Measurements from ENCODE around the gene AUTS2.

Gene AUTS2

DNA sequence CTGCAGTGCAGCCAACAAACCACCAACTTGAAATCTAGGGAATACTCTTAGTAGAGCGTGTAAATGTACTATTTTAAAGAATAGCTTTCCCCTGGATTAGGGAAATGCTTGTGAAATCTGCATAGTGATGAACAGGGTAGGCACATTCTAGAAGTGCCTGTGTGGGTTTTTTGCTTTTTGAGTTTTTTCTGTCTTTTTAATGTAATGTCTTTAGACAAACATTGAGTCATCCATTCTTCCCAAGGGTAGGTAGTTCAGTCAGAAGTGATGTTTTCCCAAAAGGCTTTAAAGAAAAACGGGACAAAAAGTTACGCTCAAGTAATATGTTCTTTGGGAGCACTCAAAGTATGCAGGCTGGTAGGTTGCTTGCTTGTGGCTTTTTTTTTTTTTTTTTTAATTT is 130.0 kb downstream of the AUTS2 start:
- no peaks in the 10 kb centered on the region for H3K27me3 ChIP-seq (ENCODE audit: insufficient read depth, low read length, poor library complexity, severe bottlenecking)
- H3K4me3 ChIP-seq (ENCODE audit: low read length, poor library complexity, severe bottlenecking), result no peak overlapping the region
- H4K20me1 ChIP-seq (ENCODE audit: insufficient read depth, low read length, poor library complexity, severe bottlenecking), result peaks cover 2% of the 10 kb centered on the region
- H3K9me3 ChIP-seq (ENCODE audit: insufficient read depth, low read depth, low read length), result no peaks in the 10 kb centered on the region
- no peaks in the 10 kb centered on the region for H3K9me2 ChIP-seq (replicated peaks; ENCODE audit: low read depth, low read length)
- no peaks in the 10 kb centered on the region for H3K36me3 ChIP-seq (ENCODE audit: insufficient read depth, low read length)
- H3F3A ChIP-seq (ENCODE audit: low read depth), result no peaks in the 10 kb centered on the region
- no peaks in the 10 kb centered on the region for H3K4me1 ChIP-seq (ENCODE audit: insufficient read depth, low read length, poor library complexity, severe bottlenecking)
- no peak overlapping the region for H3K9ac ChIP-seq (ENCODE audit: low read depth, low read length, poor library complexity, severe bottlenecking)
- no peak for TF ChIP-seq EZH2phosphoT487 (IDR thresholded peaks at IDR 0.05; ENCODE audit: borderline replicate concordance)
- TF ChIP-seq, protein P1, sequence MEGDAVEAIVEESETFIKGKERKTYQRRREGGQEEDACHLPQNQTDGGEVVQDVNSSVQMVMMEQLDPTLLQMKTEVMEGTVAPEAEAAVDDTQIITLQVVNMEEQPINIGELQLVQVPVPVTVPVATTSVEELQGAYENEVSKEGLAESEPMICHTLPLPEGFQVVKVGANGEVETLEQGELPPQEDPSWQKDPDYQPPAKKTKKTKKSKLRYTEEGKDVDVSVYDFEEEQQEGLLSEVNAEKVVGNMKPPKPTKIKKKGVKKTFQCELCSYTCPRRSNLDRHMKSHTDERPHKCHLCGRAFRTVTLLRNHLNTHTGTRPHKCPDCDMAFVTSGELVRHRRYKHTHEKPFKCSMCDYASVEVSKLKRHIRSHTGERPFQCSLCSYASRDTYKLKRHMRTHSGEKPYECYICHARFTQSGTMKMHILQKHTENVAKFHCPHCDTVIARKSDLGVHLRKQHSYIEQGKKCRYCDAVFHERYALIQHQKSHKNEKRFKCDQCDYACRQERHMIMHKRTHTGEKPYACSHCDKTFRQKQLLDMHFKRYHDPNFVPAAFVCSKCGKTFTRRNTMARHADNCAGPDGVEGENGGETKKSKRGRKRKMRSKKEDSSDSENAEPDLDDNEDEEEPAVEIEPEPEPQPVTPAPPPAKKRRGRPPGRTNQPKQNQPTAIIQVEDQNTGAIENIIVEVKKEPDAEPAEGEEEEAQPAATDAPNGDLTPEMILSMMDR (conservative IDR thresholded peaks at IDR 0.05; ENCODE audit: low read length), result no peak
- peaks cover 82% of the 10 kb centered on the region for H3K79me2 ChIP-seq (ENCODE audit: insufficient read depth, low read length)
- H2AFZ ChIP-seq (ENCODE audit: low read length), result no peak overlapping the region
- H3K4me2 ChIP-seq (ENCODE audit: low read depth, low read length, poor library complexity, severe bottlenecking), result no peak overlapping the region

DNA sequence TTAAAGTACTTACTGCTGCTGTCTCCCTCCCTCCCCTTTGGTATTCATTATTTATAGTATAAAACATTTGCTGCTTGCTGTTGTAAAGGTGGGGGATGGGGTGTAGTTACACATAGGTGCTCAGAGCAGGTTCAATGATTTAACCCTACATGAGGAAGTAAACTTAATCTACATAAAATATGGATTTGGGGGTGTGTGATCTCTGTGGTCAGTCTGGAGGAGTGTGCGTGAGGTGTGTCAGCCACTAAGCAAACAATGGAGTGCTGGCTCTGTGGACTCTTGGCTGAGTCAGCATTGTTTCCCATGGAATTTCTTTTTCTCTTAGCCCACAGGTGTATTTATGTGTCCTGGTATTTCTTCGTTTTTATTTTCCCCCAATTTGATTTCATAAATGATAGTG is 133.9 kb downstream of the AUTS2 start:
- TF ChIP-seq, protein P1 (conservative IDR thresholded peaks at IDR 0.05; ENCODE audit: low read length), result no peak
- TF ChIP-seq EZH2phosphoT487 (IDR thresholded peaks at IDR 0.05; ENCODE audit: borderline replicate concordance), result no peak
- no peak overlapping the region for H3K9ac ChIP-seq (ENCODE audit: low read depth, low read length, poor library complexity, severe bottlenecking)
- peaks cover 17% of the 10 kb centered on the region for H3K4me1 ChIP-seq (ENCODE audit: insufficient read depth, low read length, poor library complexity, severe bottlenecking)
- H4K20me1 ChIP-seq (ENCODE audit: insufficient read depth, low read length, poor library complexity, severe bottlenecking), result peaks cover 9% of the 10 kb centered on the region
- no peaks in the 10 kb centered on the region for H3F3A ChIP-seq (ENCODE audit: low read depth)
- H3K4me3 ChIP-seq (ENCODE audit: low read length, poor library complexity, severe bottlenecking), result no peak overlapping the region
- no peak overlapping the region for H2AFZ ChIP-seq (ENCODE audit: low read length)
- no peaks in the 10 kb centered on the region for H3K9me3 ChIP-seq (ENCODE audit: insufficient read depth, low read depth, low read length)
- H3K27me3 ChIP-seq (ENCODE audit: insufficient read depth, low read length, poor library complexity, severe bottlenecking), result no peaks in the 10 kb centered on the region
- no peak overlapping the region for H3K4me2 ChIP-seq (ENCODE audit: low read depth, low read length, poor library complexity, severe bottlenecking)
- no peaks in the 10 kb centered on the region for H3K9me2 ChIP-seq (replicated peaks; ENCODE audit: low read depth, low read length)
- H3K36me3 ChIP-seq (ENCODE audit: insufficient read depth, low read length), result no peaks in the 10 kb centered on the region
- H3K79me2 ChIP-seq (ENCODE audit: insufficient read depth, low read length), result peaks cover 81% of the 10 kb centered on the region

DNA sequence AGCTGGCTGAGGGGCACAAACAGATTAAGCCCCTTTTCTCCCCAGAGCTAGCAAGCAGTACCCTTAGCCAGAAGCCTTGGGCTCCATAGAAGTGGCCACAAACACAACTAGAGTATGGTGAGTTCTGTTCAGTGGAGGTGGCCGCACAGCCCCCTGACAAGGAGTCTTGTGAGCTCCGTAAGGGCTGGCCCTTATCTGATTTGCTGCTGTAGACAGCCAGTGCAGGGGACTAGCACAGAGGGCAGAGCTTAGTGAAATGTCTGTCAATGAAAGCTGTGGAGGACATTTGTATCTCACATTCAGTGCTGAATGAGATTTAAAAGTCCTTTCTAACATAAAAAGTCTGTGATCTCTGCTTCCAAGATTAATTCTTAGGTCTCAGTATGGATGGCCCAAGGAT is 137.3 kb downstream of the AUTS2 start:
- Histone ChIP-seq H4K20me1 (ENCODE audit: insufficient read depth, low read length, poor library complexity, severe bottlenecking) (peaks cover 29% of the 10 kb centered on the region), H3K9me3 (ENCODE audit: insufficient read depth, low read depth, low read length) (no peaks in the 10 kb centered on the region), H3K4me3 (ENCODE audit: low read length, poor library complexity, severe bottlenecking) (no peak overlapping the region), H3K4me1 (ENCODE audit: insufficient read depth, low read length, poor library complexity, severe bottlenecking) (peaks cover 45% of the 10 kb centered on the region), H3K4me2 (ENCODE audit: low read depth, low read length, poor library complexity, severe bottlenecking) (no peak overlapping the region), H3K9ac (ENCODE audit: low read depth, low read length, poor library complexity, severe bottlenecking) (no peak overlapping the region), H2AFZ (ENCODE audit: low read length) (no peak overlapping the region), H3K79me2 (ENCODE audit: insufficient read depth, low read length) (peaks cover 89% of the 10 kb centered on the region), H3K27me3 (ENCODE audit: insufficient read depth, low read length, poor library complexity, severe bottlenecking) (no peaks in the 10 kb centered on the region), H3K36me3 (ENCODE audit: insufficient read depth, low read length) (no peaks in the 10 kb centered on the region), H3F3A (ENCODE audit: low read depth) (no peaks in the 10 kb centered on the region), H3K9me2 (replicated peaks; ENCODE audit: low read depth, low read length) (no peaks in the 10 kb centered on the region)
- TF ChIP-seq EZH2phosphoT487 (IDR thresholded peaks at IDR 0.05; ENCODE audit: borderline replicate concordance), result no peak
- TF ChIP-seq, protein P1 (conservative IDR thresholded peaks at IDR 0.05; ENCODE audit: low read length), result no peak
